Small intestine (tissue), 7 donors: ENCODE data around the gene LRRC37B. TPM values are rescaled to one million over a fixed set of nuclear protein-coding genes. Genes with fewer than 3 reads are reported as not detected.
"Not testable (repeated sequence)": the region's sequence is repeated elsewhere in the genome, so short reads cannot be mapped to it uniquely, and the experiment has no call there.

Experiments
- DNase-seq, 2 donors: peaks; one replicate each; pipeline versions ENCODE4 v3.0.0 to v3.0.0-alpha.2; 2013
- FAIRE-seq: peaks from 2 replicates; lab custom pipeline; 2012; peaks lifted over from hg19 to GRCh38; lab: Jason Lieb, UNC
- H3K27ac ChIP-seq, 3 donors: one replicate each; pipeline ENCODE4 v1.5.1; 2013; ENCODE audit warnings: low read length in 2 of 3, mild to moderate bottlenecking in 2 of 3, control low read depth in 1 of 3, inconsistent platforms in 1 of 3, low read depth in 1 of 3, moderate library complexity in 1 of 3
- H3K27me3 ChIP-seq, 3 donors: one replicate each; pipeline ENCODE4 v1.6.1; 2013; ENCODE audit warnings: low read length in 3 of 3, inconsistent platforms in 1 of 3; ENCODE audit not compliant: control insufficient read depth in 3 of 3, insufficient read depth in 3 of 3
- H3K36me3 ChIP-seq, 3 donors: one replicate each; pipeline ENCODE4 v1.6.1; 2013; ENCODE audit warnings: low read length in 3 of 3, inconsistent platforms in 1 of 3, low read depth in 1 of 3, mild to moderate bottlenecking in 1 of 3, moderate library complexity in 1 of 3; ENCODE audit not compliant: control insufficient read depth in 3 of 3, insufficient read depth in 2 of 3
- H3K4me1 ChIP-seq, 3 donors: one replicate each; pipeline ENCODE4 v1.6.1; 2013; ENCODE audit warnings: low read length in 2 of 3, inconsistent platforms in 1 of 3, low read depth in 1 of 3, mild to moderate bottlenecking in 1 of 3, moderate library complexity in 1 of 3; ENCODE audit not compliant: control insufficient read depth in 3 of 3, insufficient read depth in 2 of 3
- H3K4me3 ChIP-seq, 3 donors: one replicate each; pipeline ENCODE4 v1.5.1; 2013; ENCODE audit warnings: low read length in 3 of 3, control low read depth in 1 of 3, inconsistent platforms in 1 of 3, low read depth in 1 of 3, mild to moderate bottlenecking in 1 of 3, moderate library complexity in 1 of 3
- H3K9me3 ChIP-seq, 2 donors: one replicate each; pipeline ENCODE4 v1.6.1; 2013; ENCODE audit warnings: low read depth in 1 of 2, low read length in 1 of 2; ENCODE audit not compliant: control insufficient read depth in 2 of 2, insufficient read depth in 1 of 2
- WGBS, 3 donors: extraction: QIAGEN DNeasy Blood & Tissue Kit; methylation state at CpG; one replicate each; pipeline ENCODE4 v1.1.7; 2013; 5-methylcytosine and 5-hydroxymethylcytosine counted together
- polyA plus RNA-seq, 4 donors: library from polyadenylated mRNA; stranded (reverse) in 3 of 4; unstranded in 1 of 4; fragments of 200-250 nt in 3 of 4; fragments of 120-200 nt in 1 of 4; gene quantifications; one replicate each; pipeline versions ENCODE4 v1.2.1 to v1.2.3, GENCODE V29; 2013
- donor health status: healthy with polysubstance abuse.
- donor health status: control.
- donor health status: control.
- donor health status: Bipolar disorder and iron deficiency.
- donor health status: healthy.

The LRRC37B gene
- polyA plus RNA-seq, 4 donors = 8.6 to 26.2 (median 14.0) TPM

DNA sequence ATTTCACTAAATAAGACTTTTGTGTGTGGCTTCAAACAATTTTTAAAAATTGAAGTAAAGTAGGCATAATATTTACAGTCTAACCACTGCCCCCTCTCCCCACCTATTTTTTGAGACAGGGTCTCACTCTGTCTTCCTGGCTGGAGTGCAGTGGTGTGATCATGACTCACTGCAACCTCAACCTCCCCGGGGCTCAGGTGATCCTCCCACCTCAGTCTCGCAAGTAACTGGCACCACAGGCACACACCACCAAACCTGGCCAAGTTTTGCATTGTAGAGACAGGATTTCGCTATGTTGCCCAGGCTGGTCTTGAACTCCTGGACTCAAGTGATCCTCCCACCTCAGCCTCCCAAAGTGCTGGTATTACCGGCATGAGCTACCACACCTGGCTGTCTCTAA is 47.8 kb downstream of the LRRC37B start:
- H3K27ac ChIP-seq, H3K4me1 ChIP-seq, DNase-seq, H3K27me3 ChIP-seq, H3K36me3 ChIP-seq, FAIRE-seq, H3K4me3 ChIP-seq, H3K9me3 ChIP-seq: not testable (repeated sequence)
- 85 to 89% (median 85%) methylated on average over 3 of the region's 4 CpGs for WGBS, 3 donors

DNA sequence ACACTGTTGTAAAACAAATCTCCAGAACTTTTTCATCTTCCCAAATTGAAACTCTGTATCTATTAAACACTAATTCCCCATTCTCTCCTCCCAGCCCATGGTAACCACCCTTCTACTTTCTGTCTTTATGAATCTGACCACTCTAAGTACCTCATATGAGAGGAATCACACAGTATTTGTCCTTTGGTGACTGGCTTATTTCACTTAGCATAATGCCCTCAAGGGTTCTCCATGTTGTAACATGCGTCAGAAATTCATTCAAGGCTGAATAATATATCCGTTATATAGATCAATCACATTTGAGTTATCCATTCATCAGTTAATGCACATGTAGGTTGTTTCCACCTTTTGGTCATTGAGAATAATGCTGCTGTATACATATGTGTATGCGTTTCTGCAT is 48.2 kb downstream of the LRRC37B start:
- H3K27ac ChIP-seq, H3K9me3 ChIP-seq, DNase-seq, FAIRE-seq, H3K27me3 ChIP-seq, H3K4me3 ChIP-seq, H3K36me3 ChIP-seq, H3K4me1 ChIP-seq: not testable (repeated sequence)
- 75 to 91% (median 90%) methylated on average over 1 to 2 of the region's 3 CpGs for WGBS, 3 donors

DNA sequence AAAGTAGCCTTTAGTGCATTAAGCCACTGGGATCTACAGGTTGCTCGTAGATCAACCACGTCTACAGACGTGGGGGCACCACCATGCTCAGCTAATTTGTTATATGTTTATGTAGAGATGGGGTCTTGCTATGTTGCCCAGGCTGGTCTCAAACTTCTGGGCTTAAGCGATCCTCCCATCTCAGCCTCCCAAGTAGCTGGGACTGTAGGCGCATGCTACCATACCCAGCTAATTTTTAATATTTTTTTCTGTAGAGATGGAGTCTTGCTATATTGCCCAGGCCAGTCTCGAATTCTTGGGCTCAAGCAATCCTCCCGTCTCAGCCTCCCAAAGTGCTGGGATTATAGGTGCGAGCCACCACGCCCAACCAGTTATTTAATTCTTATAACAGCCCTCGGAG is 49.3 kb downstream of the LRRC37B start:
- FAIRE-seq = not testable (repeated sequence)
- WGBS, 3 donors = 92 to 93% (median 93%) methylated on average over 7 of the region's 10 CpGs

DNA sequence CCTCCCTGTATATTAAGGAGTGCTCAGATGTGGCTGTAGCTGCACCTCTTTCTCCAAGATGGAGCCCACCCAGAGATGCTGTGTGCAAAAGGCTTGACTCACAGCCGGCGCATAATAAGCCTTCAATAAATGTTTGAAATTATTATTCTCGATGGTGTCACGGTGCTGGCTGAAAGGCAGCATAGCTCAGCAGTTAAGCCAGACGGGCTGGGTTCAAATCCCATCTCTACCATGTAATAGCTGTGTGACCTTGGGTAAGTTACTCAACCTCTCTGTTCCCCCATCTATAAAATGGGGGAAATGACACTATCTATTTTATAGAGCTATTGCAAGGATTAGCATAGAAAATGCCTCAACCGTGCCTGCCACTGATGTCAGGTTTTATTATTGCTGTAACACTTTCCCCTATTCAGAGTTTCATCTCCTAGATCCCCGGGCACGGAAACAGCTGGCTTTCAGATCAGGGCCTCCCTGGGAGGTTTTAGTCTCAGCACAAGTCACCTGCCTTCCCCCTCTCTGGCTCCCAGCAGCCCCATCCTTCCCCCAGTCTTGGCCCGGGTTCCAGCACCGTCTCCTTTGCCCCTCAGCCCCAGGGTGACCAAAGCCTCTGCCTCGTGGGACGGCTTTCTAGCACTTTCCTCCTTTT is 50.4 kb downstream of the LRRC37B start:
- H3K4me1 ChIP-seq, H3K27me3 ChIP-seq, H3K36me3 ChIP-seq, H3K4me3 ChIP-seq, DNase-seq, FAIRE-seq, H3K9me3 ChIP-seq, H3K27ac ChIP-seq: not testable (repeated sequence)
- 71 to 78% (median 72%) methylated on average over 11 of the region's 12 CpGs for WGBS, 3 donors

More for the DNA sequence above, 49.3 kb downstream of the LRRC37B start:
- not testable (repeated sequence) for H3K9me3 ChIP-seq, H3K4me3 ChIP-seq, H3K36me3 ChIP-seq, H3K27ac ChIP-seq, H3K4me1 ChIP-seq, DNase-seq, H3K27me3 ChIP-seq

DNA sequence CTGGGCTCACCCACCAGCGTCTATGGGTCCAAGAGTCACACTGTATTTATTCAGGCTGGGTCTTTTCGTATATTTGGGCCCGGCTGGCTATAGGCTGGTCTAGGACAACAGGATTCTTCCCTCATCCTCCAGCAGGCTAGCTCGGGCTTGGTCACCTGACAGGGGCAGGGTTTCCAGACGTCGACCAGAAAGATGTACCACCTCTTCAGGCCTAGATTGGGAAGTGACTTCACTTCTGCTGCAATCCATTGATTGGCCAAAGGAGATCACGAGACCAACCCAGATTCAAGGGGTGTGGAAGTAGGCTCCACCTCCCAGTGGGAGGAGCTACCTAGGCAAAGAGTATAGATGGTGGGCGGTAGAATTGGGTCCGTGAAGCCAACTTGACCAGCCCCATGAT is 53.5 kb downstream of the LRRC37B start:
- H3K27ac ChIP-seq, H3K9me3 ChIP-seq, H3K4me3 ChIP-seq, H3K36me3 ChIP-seq, H3K4me1 ChIP-seq, FAIRE-seq, DNase-seq, H3K27me3 ChIP-seq: not testable (repeated sequence)
- 24 to 56% (median 41%) methylated on average over 3 to 4 of the region's 9 CpGs for WGBS, 3 donors

DNA sequence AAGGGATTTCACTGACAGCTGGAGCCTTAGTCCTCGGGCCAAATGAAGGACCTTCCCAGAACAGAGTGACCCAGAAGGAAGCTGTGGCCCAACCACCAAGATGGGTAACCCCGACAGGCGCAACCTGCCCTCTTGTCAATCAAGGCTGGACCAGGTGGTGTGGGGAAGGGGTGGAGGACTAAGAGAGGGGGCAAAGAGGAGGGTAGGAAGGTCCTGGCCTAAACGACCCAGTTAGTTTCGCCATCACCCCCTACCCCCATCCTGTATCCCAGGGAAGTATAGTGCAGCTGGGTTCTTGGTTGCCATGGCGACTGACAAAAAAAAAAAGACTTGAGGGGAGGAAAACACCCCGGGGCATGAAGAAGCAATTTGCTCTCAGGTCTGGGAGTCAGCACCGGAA is 54.7 kb downstream of the LRRC37B start:
- H3K27me3 ChIP-seq, FAIRE-seq, H3K9me3 ChIP-seq, H3K36me3 ChIP-seq, H3K4me1 ChIP-seq, H3K4me3 ChIP-seq, H3K27ac ChIP-seq, DNase-seq: not testable (repeated sequence)
- WGBS, 3 donors = 69 to 84% (median 78%) methylated on average over 7 to 8 of the region's 8 CpGs

DNA sequence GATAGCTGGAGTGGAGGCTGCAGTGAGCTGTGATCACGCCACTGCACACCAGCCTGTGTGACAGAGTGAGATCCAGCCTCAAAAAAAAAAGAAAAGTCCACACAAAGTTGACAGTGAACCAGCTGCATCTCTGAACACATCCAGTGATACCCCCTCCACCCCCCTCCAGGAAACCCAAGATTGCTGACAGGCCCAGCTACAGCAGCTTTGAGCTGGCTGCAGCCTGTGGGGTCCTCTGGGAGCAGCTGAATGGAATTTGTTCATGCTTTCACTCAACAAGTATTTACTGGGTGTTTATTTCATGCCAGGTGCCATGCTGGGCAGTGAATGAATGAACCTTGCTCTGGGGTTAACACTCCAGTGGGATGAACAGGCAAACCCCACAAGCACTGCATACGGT is 56.9 kb downstream of the LRRC37B start:
- not testable (repeated sequence) for DNase-seq, FAIRE-seq, H3K9me3 ChIP-seq, H3K36me3 ChIP-seq, H3K27me3 ChIP-seq, H3K4me3 ChIP-seq, H3K4me1 ChIP-seq, H3K27ac ChIP-seq
- 75 to 83% (median 81%) methylated on average over 2 of the region's 2 CpGs for WGBS, 3 donors

DNA sequence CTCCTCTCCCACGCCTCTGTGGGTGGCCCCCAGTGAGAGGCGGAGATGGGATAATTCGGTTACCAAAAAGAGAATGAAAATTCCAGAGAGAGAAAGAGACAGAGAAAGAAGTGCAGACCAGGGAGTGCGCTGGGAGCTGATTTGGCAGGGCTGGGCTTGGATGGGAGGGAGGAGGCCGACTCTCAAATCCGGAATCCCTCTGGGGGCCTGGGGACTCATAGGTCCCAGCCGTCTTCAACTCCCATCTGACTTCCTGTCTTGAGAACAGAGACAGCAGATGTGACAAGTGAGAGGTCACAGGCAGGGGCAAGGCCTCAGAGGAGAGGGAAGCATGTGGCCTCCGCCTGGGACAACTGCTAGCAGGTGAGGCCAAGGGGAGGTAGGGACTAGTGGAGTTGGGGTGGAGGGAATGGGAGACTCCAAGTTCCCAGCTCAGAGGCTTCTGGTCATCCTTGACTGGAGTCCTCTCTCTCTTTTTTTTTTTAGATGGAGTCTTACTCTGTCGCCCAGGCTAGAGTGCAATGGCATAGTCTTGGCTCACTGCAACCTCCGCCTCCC is 59.0 kb downstream of the LRRC37B start:
- not testable (repeated sequence) for H3K9me3 ChIP-seq, FAIRE-seq, H3K4me1 ChIP-seq, H3K27ac ChIP-seq, H3K27me3 ChIP-seq, H3K4me3 ChIP-seq, DNase-seq, H3K36me3 ChIP-seq
- 75 to 85% (median 84%) methylated on average over 5 to 8 of the region's 10 CpGs for WGBS, 3 donors
